OCI-LY1 (cell line): ENCODE data around the gene ZNF45.

Source experiments
- CTCF ChIP-seq: fragments of 200-600 bp; sonication (generic), shearing (Covaris generic); IDR thresholded peaks from 2 replicates; pipeline ENCODE4 v1.5.1; 2017; ENCODE audit warnings: mild to moderate bottlenecking, antibody characterized with exemption, low read length, moderate library complexity, mixed read lengths
- EZH2 ChIP-seq: fragments of 200-600 bp; sonication (generic), shearing (Covaris generic); IDR thresholded peaks from 2 replicates; pipeline ENCODE4 v1.8.0; 2017; ENCODE audit warnings: borderline replicate concordance, mixed run types, mild to moderate bottlenecking, antibody characterized with exemption, low read length, moderate library complexity, mixed read lengths

- no peak; the same call in 1 of the 2 replicates for TF ChIP-seq CTCF
- no peak for TF ChIP-seq EZH2
Observed at GRCh38 chr19:43950834-43951645, 16.0 kb upstream of the ZNF45 start, which contains the start of gene ZNF221.
